ENCODE results near the gene PPP1R3G. TPM values are rescaled to one million over a fixed set of nuclear protein-coding genes. Genes with fewer than 3 reads are reported as not detected.

Gene PPP1R3G
- total RNA-seq, 4 donors from 2014 or later: 0.88 to 3.2 (median 2.9) TPM

GRCh38 chr6:5133943-5134342 lies 48.8 kb downstream of the PPP1R3G start:
- WGBS, 2 donors: 65 to 72% methylated on average over 2 of the region's 2 CpGs
- no peak overlapping the region for H3K4me3 ChIP-seq (ENCODE audit: low read depth, poor library complexity, severe bottlenecking)
- TF ChIP-seq, protein P1, sequence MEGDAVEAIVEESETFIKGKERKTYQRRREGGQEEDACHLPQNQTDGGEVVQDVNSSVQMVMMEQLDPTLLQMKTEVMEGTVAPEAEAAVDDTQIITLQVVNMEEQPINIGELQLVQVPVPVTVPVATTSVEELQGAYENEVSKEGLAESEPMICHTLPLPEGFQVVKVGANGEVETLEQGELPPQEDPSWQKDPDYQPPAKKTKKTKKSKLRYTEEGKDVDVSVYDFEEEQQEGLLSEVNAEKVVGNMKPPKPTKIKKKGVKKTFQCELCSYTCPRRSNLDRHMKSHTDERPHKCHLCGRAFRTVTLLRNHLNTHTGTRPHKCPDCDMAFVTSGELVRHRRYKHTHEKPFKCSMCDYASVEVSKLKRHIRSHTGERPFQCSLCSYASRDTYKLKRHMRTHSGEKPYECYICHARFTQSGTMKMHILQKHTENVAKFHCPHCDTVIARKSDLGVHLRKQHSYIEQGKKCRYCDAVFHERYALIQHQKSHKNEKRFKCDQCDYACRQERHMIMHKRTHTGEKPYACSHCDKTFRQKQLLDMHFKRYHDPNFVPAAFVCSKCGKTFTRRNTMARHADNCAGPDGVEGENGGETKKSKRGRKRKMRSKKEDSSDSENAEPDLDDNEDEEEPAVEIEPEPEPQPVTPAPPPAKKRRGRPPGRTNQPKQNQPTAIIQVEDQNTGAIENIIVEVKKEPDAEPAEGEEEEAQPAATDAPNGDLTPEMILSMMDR (IDR thresholded peaks at IDR 0.05): no peak
- no peak for TF ChIP-seq POLR2A (IDR thresholded peaks at IDR 0.05)
- DNase-seq (ENCODE audit: low spot score in 2 of 2): no peak
- intact Hi-C loops (cut with DNase I; ENCODE audit: low total_unique reads): no loop called here

- 65 to 71% methylated on average over 9 of the region's 9 CpGs for WGBS, 2 donors
- TF ChIP-seq, protein P1 (IDR thresholded peaks at IDR 0.05): no peak
- no peak for TF ChIP-seq POLR2A (IDR thresholded peaks at IDR 0.05)
- intact Hi-C loops (cut with DNase I; ENCODE audit: low total_unique reads): no loop called here
- DNase-seq (ENCODE audit: low spot score in 2 of 2): no peak
- no peak overlapping the region for H3K4me3 ChIP-seq (ENCODE audit: low read depth, poor library complexity, severe bottlenecking)
Observed at GRCh38 chr6:5135788-5136376, 50.7 kb downstream of the PPP1R3G start.

GRCh38 chr6:5136851-5137250 lies 51.7 kb downstream of the PPP1R3G start:
- 91 to 95% methylated on average over 8 of the region's 8 CpGs for WGBS, 2 donors
- no peak for DNase-seq (ENCODE audit: low spot score in 2 of 2)
- no peak overlapping the region for H3K4me3 ChIP-seq (ENCODE audit: low read depth, poor library complexity, severe bottlenecking)
- TF ChIP-seq POLR2A (IDR thresholded peaks at IDR 0.05): no peak
- TF ChIP-seq, protein P1 (IDR thresholded peaks at IDR 0.05): no peak
- intact Hi-C loops (cut with DNase I; ENCODE audit: low total_unique reads): no loop called here

Other genes starting within 250 kb of the PPP1R3G start
- gene RPP40, start 81.3 kb upstream of the PPP1R3G start, total RNA-seq: 10 to 100 TPM in 1 of 4 donors, 1 to 10 TPM in 3; 3.4 to 12.3 (median 6.8) TPM
- 10 to 100 TPM; 14.4 to 20.8 (median 20.4) TPM for gene LYRM4, start 175.6 kb downstream of the PPP1R3G start, total RNA-seq
- 10 to 100 TPM in 2 of 4 donors, 1 to 10 TPM in 2; 7.0 to 14.7 (median 11.1) TPM for gene FARS2, start 176.2 kb downstream of the PPP1R3G start, total RNA-seq

Measured in lower leg skin (tissue), 4 donors.